H9 (cell line): ENCODE results near the gene JMJD8. TPM values are rescaled to one million over a fixed set of nuclear protein-coding genes. Genes with fewer than 3 reads are reported as not detected.

Experiments
- DNase-seq: peaks from one replicate; pipeline ENCODE4 v3.0.0-alpha.2; 2017
- H2AFZ ChIP-seq: one replicate; pipeline ENCODE4 v1.6.1; 2013; ENCODE audit warnings: mild to moderate bottlenecking, low read length, control low read depth, moderate library complexity
- H2AK5ac ChIP-seq: 2 replicates; pipeline ENCODE4 v1.6.1; 2013; ENCODE audit warnings: low read length, control low read depth, mixed read lengths; ENCODE audit not compliant: insufficient read length
- H2BK120ac ChIP-seq: one replicate; pipeline ENCODE4 v1.6.1; 2013; ENCODE audit warnings: low read depth, mild to moderate bottlenecking, low read length, control low read depth, inconsistent platforms; ENCODE audit not compliant: poor library complexity, severe bottlenecking
- H2BK12ac ChIP-seq: 2 replicates; pipeline ENCODE4 v1.6.1; 2013; ENCODE audit warnings: low read length, control low read depth, mixed read lengths, low read depth; ENCODE audit not compliant: insufficient read length
- H2BK15ac ChIP-seq: 2 replicates; pipeline ENCODE4 v1.6.1; 2013; ENCODE audit warnings: low read depth, low read length, control low read depth
- H2BK20ac ChIP-seq: one replicate; pipeline ENCODE4 v1.6.1; 2013; ENCODE audit warnings: low read depth, mild to moderate bottlenecking, low read length, control low read depth, inconsistent platforms; ENCODE audit not compliant: poor library complexity, severe bottlenecking
- H2BK5ac ChIP-seq: 2 replicates; pipeline ENCODE4 v1.6.1; 2013; ENCODE audit warnings: low read length, control low read depth, mixed read lengths; ENCODE audit not compliant: insufficient read length
- H3K14ac ChIP-seq: 2 replicates; pipeline ENCODE4 v1.6.1; 2013; ENCODE audit warnings: low read length, control low read depth; ENCODE audit not compliant: insufficient read depth
- H3K18ac ChIP-seq: 2 replicates; pipeline ENCODE4 v1.6.1; 2013; ENCODE audit warnings: low read depth, mild to moderate bottlenecking, mixed read lengths, low read length, control low read depth; ENCODE audit not compliant: insufficient read length
- H3K23ac ChIP-seq: 2 replicates; pipeline ENCODE4 v1.6.1; 2013; ENCODE audit warnings: low read length, control low read depth, mixed read lengths, low read depth; ENCODE audit not compliant: insufficient read length
- H3K23me2 ChIP-seq: 2 replicates; pipeline ENCODE4 v1.6.1; 2013; ENCODE audit warnings: low read depth, mild to moderate bottlenecking, mixed read lengths, low read length, control low read depth; ENCODE audit not compliant: insufficient read length, poor library complexity, severe bottlenecking
- H3K27ac ChIP-seq: 2 replicates; pipeline ENCODE4 v1.5.1; 2013; ENCODE audit warnings: low read length, control low read depth, mixed read lengths, low read depth; ENCODE audit not compliant: insufficient read length
- H3K27me3 ChIP-seq: 2 replicates; pipeline ENCODE4 v1.6.1; 2013; ENCODE audit warnings: low read length, control low read depth, inconsistent platforms; ENCODE audit not compliant: insufficient read depth
- H3K4ac ChIP-seq: 2 replicates; pipeline ENCODE4 v1.6.1; 2013; ENCODE audit warnings: low read depth, mild to moderate bottlenecking, control low read depth, inconsistent platforms, low read length, moderate library complexity
- H3K4me1 ChIP-seq: 2 replicates; pipeline ENCODE4 v1.6.1; 2013; ENCODE audit warnings: low read length, control low read depth, inconsistent platforms; ENCODE audit not compliant: insufficient read depth
- H3K4me2 ChIP-seq: 2 replicates; pipeline ENCODE4 v1.6.1; 2013; ENCODE audit warnings: low read length, control low read depth, mixed read lengths; ENCODE audit not compliant: insufficient read length, insufficient read depth
- H3K56ac ChIP-seq: 2 replicates; pipeline ENCODE4 v1.6.1; 2013; ENCODE audit warnings: low read depth, mild to moderate bottlenecking, mixed read lengths, low read length, control low read depth; ENCODE audit not compliant: insufficient read length
- H3K79me1 ChIP-seq: 2 replicates; pipeline ENCODE4 v1.6.1; 2013; ENCODE audit warnings: low read depth, mild to moderate bottlenecking, moderate library complexity, low read length, control low read depth, inconsistent platforms; ENCODE audit not compliant: insufficient read depth, poor library complexity, severe bottlenecking
- H3K79me2 ChIP-seq: 2 replicates; pipeline ENCODE4 v1.6.1; 2013; ENCODE audit warnings: low read length, control low read depth, inconsistent platforms; ENCODE audit not compliant: insufficient read depth
- H3K9ac ChIP-seq: 2 replicates; pipeline ENCODE4 v1.6.1; 2013; ENCODE audit warnings: low read length, control low read depth, mixed read lengths; ENCODE audit not compliant: insufficient read length; ENCODE audit errors: extremely low read depth
- H3K9me3 ChIP-seq: one replicate; pipeline ENCODE4 v1.6.1; 2013; ENCODE audit warnings: low read depth, low read length, inconsistent platforms; ENCODE audit not compliant: control insufficient read depth
- H3T11ph ChIP-seq: one replicate; pipeline ENCODE4 v1.6.1; 2013; ENCODE audit warnings: mild to moderate bottlenecking, low read length, control low read depth, inconsistent platforms
- H4K20me1 ChIP-seq: one replicate; pipeline ENCODE4 v1.6.1; 2013; ENCODE audit not compliant: control insufficient read depth, insufficient read length, insufficient read depth
- H4K5ac ChIP-seq: 2 replicates; pipeline ENCODE4 v1.6.1; 2013; ENCODE audit warnings: low read depth, mild to moderate bottlenecking, mixed read lengths, low read length, control low read depth; ENCODE audit not compliant: insufficient read length
- H4K8ac ChIP-seq: replicated peaks from 2 replicates; pipeline ENCODE4 v1.6.1; 2013; ENCODE audit warnings: low read length, control low read depth, mixed read lengths, low read depth; ENCODE audit not compliant: insufficient read length
- H4K91ac ChIP-seq: 2 replicates; pipeline ENCODE4 v1.6.1; 2013; ENCODE audit warnings: low read depth, mild to moderate bottlenecking, moderate library complexity, mixed read lengths, low read length, control low read depth; ENCODE audit not compliant: insufficient read length
- H3K27ac Mint-ChIP-seq, 3 experiments: 2 replicates in 2 of 3; 3 replicates in 1 of 3; pipeline ENCODE4 v1.8.0; 2020 to 2021; ENCODE audit warnings: mixed read lengths in 3 of 3, mild to moderate bottlenecking in 1 of 3, moderate library complexity in 1 of 3
- H3K27me3 Mint-ChIP-seq: 2 replicates; pipeline ENCODE4 v1.8.0; 2021; ENCODE audit warnings: low read depth, mild to moderate bottlenecking, moderate library complexity, mixed read lengths
- H3K36me3 Mint-ChIP-seq, 3 experiments: 2 replicates in 2 of 3; 3 replicates in 1 of 3; pipeline ENCODE4 v1.8.0; 2020 to 2021; ENCODE audit warnings: low read depth in 3 of 3, mixed read lengths in 3 of 3; ENCODE audit not compliant: insufficient read depth in 1 of 3
- H3K4me1 Mint-ChIP-seq, 2 experiments: 2 replicates each; pipeline ENCODE4 v1.8.0; 2020; ENCODE audit warnings: mixed read lengths in 2 of 2
- H3K4me3 Mint-ChIP-seq, 2 experiments: 2 replicates in 1 of 2; 3 replicates in 1 of 2; pipeline ENCODE4 v1.8.0; 2020 to 2021; ENCODE audit warnings: mild to moderate bottlenecking in 2 of 2, mixed read lengths in 2 of 2, moderate library complexity in 1 of 2
- H3K9me3 Mint-ChIP-seq, 2 experiments: 2 replicates in 1 of 2; 3 replicates in 1 of 2; pipeline ENCODE4 v1.8.0; 2020; ENCODE audit warnings: mild to moderate bottlenecking in 2 of 2, mixed read lengths in 2 of 2, moderate library complexity in 1 of 2
- CTCF ChIP-seq: fragments of 200-600 bp; sonication (generic); conservative IDR thresholded peaks from 3 replicates; pipeline ENCODE4 v1.8.0; 2021; ENCODE audit warnings: antibody characterized with exemption, mild to moderate bottlenecking
- WGBS: extraction: QIAGEN DNeasy Blood & Tissue Kit; methylation state at CpG from one replicate; pipeline ENCODE4 v1.1.7; 2013; ENCODE audit warnings: missing lambda C conversion rate, low lambda C conversion rate, mixed read lengths; ENCODE audit not compliant: insufficient read length; ENCODE audit errors: extremely low coverage; 5-methylcytosine and 5-hydroxymethylcytosine counted together
- total RNA-seq: library from RNA; stranded (reverse); gene quantifications from 2 replicates; pipeline ENCODE4 v1.2.1, GENCODE V29; 2021

JMJD8 gene
- total RNA-seq, 1 experiment from 2014 or later: 52.7 TPM

GRCh38 chr16:724188-725040 lies 40.3 kb upstream of the JMJD8 start:
- Histone ChIP-seq H2BK120ac (no peak overlapping the region), H2AK5ac (no peak overlapping the region), H2BK5ac (no peak overlapping the region), H3K4me1 (no peaks in the 10 kb centered on the region), H3K23me2 (peaks cover 13% of the 10 kb centered on the region), H3K79me2 (no peaks in the 10 kb centered on the region), H3K27me3 (no peaks in the 10 kb centered on the region), H3K27ac (no peak overlapping the region), H3K4me2 (no peak overlapping the region), H3K4ac (no peak overlapping the region), H2BK20ac (no peak overlapping the region), H3K14ac (no peak overlapping the region; the same call in 1 of the 2 replicates), H3T11ph (no peak overlapping the region), H3K18ac (no peak overlapping the region), H4K20me1 (no peaks in the 10 kb centered on the region), H2BK12ac (no peak overlapping the region), H4K8ac (no peak overlapping the region), H2BK15ac (no peak overlapping the region), H3K23ac (no peak overlapping the region), H3K79me1 (no peaks in the 10 kb centered on the region), H2AFZ (no peak overlapping the region), H3K9ac (no peak overlapping the region), H3K9me3 (no peaks in the 10 kb centered on the region), H4K5ac (no peak overlapping the region), H4K91ac (no peak overlapping the region), H3K56ac (no peak overlapping the region)
- no peak for TF ChIP-seq CTCF
- Mint-ChIP-seq H3K36me3 (peaks cover 0 to 5% (median 3%) of the 10 kb centered on the region in 3 experiments; a peak in 1 of 7 replicates), H3K27me3 (peaks cover 14% of the 10 kb centered on the region), H3K9me3 (no peaks in the 10 kb centered on the region), H3K4me1 (peaks cover 5 to 10% of the 10 kb centered on the region in 2 experiments), H3K4me3 (no peak overlapping the region), H3K27ac (no peak overlapping the region)
- WGBS: no CpG with 5 or more reads among the region's 29 CpGs
- no peak for DNase-seq
